ENCODE measurements around the gene KCNAB1.

Gene KCNAB1

GRCh38 chr3:156511987-156512677 is 391.8 kb downstream of the KCNAB1 start:
- DNase-seq: no peak

GRCh38 chr3:156513619-156514018 is 393.2 kb downstream of the KCNAB1 start:
- no peak for DNase-seq

DNA sequence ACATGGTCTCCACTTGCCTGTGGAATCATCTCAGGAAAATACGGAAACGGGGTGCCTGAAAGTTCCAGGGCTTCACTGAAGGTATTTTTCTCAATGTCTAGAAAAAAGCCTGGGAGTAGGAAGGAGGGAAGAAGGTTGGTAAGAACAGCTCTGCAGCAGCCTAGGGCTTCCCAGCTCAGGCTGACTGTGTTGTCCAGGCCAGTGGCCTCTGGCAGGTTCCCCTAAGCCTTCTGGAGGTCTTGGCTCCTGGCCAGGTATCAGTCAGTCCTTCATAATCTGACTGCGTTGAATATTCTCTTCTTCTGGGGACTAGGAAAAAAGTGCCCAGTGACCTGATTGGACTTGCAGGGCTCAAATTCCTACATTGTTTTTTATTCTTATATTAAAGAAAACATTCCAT is 395.9 kb downstream of the KCNAB1 start:
- no peak for DNase-seq

DNA sequence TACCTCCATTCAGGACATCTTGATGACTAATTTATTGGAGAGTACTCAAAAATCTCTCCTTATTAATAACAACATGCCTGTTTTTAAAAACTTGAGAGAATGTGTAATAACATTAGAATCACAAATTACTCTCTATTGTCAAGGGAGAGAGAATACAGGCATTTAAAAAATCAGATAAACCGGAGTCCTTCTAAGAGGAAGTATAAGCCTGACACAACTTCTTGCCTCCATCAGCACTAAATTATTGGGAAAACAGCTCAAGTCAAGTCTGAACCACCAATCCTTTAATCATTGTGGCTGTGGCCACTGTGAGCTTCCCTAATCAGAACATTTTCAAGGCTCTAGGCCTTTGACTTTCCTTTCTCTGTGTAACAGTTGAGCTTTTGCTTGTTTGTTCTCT is 396.6 kb downstream of the KCNAB1 start:
- DNase-seq: peak; percentile 25 to 28

DNA sequence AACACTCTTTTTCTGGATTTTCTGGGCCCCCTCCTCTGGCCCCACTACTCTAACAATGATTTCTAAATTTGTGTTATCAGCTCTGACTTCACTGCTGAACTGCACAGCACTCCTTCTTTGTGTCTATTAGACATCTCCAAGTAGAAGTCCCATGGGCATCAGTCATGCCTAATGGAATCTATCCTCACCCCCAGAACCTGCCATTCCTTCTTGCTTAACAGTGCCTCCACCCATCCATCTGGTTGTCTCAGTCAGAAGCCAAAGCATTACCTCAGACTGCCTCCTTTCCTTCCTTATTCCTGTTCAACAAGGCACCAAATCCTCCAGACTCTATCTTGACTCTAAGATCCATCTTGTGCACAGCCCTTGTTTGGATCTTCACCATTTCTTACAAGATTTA is 398.3 kb downstream of the KCNAB1 start:
- DNase-seq: no peak

GRCh38 chr3:156519758-156520162 is 399.4 kb downstream of the KCNAB1 start:
- DNase-seq: no peak

- DNase-seq: no peak
These were observed 402.3 kb downstream of the KCNAB1 start for GRCh38 chr3:156522673-156523072.

DNA sequence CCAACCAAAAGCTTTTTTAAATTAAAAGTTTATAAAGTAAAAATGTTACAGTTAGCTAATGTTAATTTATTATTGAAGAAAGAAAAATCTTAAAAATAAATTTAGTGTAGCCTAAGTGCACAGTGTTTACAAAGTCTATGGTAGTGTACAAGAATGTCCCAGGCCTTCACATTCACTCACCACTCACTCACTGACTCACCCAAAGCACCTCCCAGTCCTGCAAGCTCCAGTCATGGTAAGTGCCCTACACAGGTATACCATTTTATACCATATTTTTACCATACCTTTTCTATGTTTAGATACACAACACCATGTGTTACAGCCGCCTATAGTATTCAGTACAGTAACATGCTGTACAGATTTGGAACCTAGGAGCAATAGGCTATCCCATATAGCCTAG is 405.4 kb downstream of the KCNAB1 start:
- no peak for DNase-seq

DNA sequence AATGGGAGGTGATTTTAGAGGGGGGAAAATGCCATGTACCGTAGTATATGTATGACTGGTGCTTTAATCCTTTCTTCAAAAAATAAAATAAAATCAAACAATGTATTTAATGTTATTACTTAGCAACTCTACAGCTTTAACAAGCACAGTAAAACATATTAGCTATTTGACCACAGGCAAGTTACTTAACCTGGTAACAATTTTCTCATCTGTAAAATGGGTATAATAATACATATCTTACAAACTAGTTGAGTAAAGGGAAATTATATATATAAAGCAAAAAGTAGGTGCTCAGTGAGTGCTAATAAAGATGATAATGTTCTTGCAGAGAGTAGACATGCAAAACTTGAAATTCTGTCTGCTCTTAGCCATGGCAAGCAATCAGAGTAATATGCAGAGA is 406.7 kb downstream of the KCNAB1 start:
- no peak for DNase-seq

- no peak for DNase-seq
These were observed 410.6 kb downstream of the KCNAB1 start for GRCh38 chr3:156530980-156531379.

DNA sequence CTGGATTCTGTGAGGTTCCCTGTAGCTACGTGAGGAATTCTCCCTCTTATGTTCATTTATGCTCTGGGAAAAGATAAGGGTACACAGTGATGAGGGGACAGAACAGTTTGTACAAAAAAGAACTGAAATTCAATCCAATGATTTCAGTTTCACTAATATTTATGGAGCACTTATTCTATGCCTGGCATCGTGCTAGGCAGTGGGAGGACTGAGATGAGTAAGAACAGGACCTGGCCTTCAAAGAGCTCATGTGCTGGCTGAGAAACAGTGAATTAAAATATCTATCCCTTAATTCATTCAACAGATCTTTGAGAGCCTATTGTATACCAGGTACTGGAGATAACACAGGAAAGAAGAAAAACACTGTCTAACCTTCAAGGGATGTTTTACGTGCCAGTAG is 412.4 kb downstream of the KCNAB1 start:
- no peak for DNase-seq

DNA sequence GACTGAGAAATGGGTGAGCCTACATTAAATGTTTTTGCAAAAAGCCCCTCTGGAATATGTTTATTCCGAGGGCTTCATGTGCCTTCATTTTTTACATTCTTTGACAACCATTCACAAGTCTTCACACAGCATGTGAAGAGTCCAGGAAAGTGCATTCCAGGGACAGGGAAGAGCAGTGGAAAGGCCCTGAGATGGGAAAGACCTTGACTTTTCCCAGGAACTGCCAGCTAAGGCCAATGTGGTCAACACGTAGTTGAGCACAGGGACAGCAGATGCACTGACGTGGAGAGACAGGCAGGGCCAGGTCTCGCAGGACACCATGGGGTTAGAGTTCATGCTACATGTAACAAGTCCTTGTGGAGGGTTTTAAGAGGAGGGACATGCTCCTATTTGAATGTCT is 412.8 kb downstream of the KCNAB1 start:
- DNase-seq: no peak

- peak; percentile 76 to 98 for DNase-seq
These were observed 414.8 kb downstream of the KCNAB1 start for GRCh38 chr3:156535162-156535627.

- DNase-seq: no peak
These were observed 415.4 kb downstream of the KCNAB1 start for GRCh38 chr3:156535798-156536197.

- no peak for DNase-seq
These were observed 416.3 kb downstream of the KCNAB1 start for GRCh38 chr3:156536524-156537316.

GRCh38 chr3:156539051-156539450 is 418.7 kb downstream of the KCNAB1 start:
- no peak for DNase-seq

- no peak for DNase-seq
These were observed 419.4 kb downstream of the KCNAB1 start for GRCh38 chr3:156539802-156540201.

GRCh38 chr3:156542101-156543042 is 422.0 kb downstream of the KCNAB1 start:
- DNase-seq: no peak

GRCh38 chr3:156543043-156543555 is 422.7 kb downstream of the KCNAB1 start:
- DNase-seq: no peak

- no peak for DNase-seq
These were observed 427.3 kb downstream of the KCNAB1 start for GRCh38 chr3:156547637-156548036.

DNA sequence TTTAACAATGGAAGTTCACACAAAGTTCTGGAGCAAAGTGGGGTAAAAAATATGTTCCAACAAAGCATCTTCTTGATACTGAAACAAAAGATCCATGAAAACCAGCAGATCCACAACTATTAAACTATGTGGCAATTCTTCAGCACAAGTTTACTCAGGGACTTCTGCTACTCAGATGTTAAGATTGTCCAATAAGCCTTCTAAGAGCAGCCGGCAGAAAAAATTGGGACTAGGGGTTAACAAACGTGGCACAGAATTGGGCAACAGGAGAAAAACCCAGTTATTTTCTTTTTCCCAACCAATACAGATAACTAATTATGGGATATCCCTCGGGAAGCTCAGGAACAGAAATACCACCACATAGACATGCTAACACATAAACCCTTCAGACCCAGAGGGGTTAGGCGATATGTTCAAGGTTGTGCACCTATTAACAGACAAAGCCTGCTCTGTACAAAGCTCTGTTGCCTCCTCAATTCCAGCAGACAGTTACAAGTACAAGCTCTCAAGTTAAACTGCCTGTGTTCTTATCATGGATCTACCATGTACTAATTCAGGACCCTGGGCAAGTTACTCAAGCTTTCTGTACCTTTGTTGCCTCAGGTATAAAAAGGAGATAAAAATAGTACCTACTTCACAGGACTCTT is 427.8 kb downstream of the KCNAB1 start:
- no peak for DNase-seq

- DNase-seq: no peak
These were observed 428.5 kb downstream of the KCNAB1 start for GRCh38 chr3:156548902-156549301.
